ENCODE results near the gene PTGER2.

Gene PTGER2

DNA sequence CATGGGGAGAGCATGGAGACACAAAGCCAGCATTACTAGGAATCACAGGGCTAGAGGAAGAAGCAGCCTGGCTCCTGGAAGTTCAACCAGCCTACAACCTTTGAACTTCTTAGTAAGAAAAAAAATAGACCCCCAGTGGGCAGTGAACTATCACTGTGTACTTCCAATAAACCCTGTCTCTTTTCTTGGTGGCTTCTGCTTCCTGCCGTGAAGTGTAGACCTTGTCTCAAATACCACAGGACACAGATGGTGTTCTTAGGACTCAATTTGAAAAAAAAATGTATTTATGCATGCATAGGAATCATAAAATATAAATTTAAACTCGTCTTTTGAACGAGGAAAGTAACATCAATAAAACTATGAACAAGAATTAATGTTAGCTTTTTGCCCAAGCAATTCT, 3.6 kb upstream of the PTGER2 start:
- no peak for TF ChIP-seq CTCF (IDR thresholded peaks at IDR 0.05; ENCODE audit: control insufficient read depth, insufficient read depth, low read depth, low read length, missing control alignments)
- no peak overlapping the region for H3K4me3 ChIP-seq (ENCODE audit: control insufficient read depth, low read depth, low read length)
- no peak for DNase-seq (ENCODE audit: low read depth)

GRCh38 chr14:52312931-52313355, 1.2 kb upstream of the PTGER2 start:
- H3K4me3 ChIP-seq (ENCODE audit: control insufficient read depth, low read depth, low read length), result no peak overlapping the region
- no peak for DNase-seq (ENCODE audit: low read depth)

GRCh38 chr14:52313462-52313861, 650 bp upstream of the PTGER2 start:
- no peak for TF ChIP-seq CTCF (IDR thresholded peaks at IDR 0.05; ENCODE audit: control insufficient read depth, insufficient read depth, low read depth, low read length, missing control alignments)
- H3K4me3 ChIP-seq (ENCODE audit: control insufficient read depth, low read depth, low read length), result peak overlapping the region; percentile 77
- no peak for DNase-seq (ENCODE audit: low read depth)

More at GRCh38 chr14:52312931-52313355, 1.2 kb upstream of the PTGER2 start:
- no peak for TF ChIP-seq CTCF (IDR thresholded peaks at IDR 0.05; ENCODE audit: control insufficient read depth, insufficient read depth, low read depth, low read length, missing control alignments)

DNA sequence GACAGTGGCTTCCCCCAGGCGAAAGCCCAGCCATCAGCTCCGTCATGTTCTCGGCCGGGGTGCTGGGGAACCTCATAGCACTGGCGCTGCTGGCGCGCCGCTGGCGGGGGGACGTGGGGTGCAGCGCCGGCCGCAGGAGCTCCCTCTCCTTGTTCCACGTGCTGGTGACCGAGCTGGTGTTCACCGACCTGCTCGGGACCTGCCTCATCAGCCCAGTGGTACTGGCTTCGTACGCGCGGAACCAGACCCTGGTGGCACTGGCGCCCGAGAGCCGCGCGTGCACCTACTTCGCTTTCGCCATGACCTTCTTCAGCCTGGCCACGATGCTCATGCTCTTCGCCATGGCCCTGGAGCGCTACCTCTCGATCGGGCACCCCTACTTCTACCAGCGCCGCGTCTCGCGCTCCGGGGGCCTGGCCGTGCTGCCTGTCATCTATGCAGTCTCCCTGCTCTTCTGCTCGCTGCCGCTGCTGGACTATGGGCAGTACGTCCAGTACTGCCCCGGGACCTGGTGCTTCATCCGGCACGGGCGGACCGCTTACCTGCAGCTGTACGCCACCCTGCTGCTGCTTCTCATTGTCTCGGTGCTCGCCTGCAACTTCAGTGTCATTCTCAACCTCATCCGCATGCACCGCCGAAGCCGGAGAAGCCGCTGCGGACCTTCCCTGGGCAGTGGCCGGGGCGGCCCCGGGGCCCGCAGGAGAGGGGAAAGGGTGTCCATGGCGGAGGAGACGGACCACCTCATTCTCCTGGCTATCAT, 663 bp downstream of the PTGER2 start:
- DNase-seq (ENCODE audit: low read depth), result no peak
- TF ChIP-seq CTCF (IDR thresholded peaks at IDR 0.05; ENCODE audit: control insufficient read depth, insufficient read depth, low read depth, low read length, missing control alignments), result no peak
- peak overlapping the region; percentile 77 for H3K4me3 ChIP-seq (ENCODE audit: control insufficient read depth, low read depth, low read length)

GRCh38 chr14:52315355-52315718, 1.2 kb downstream of the PTGER2 start:
- no peak overlapping the region; the same call in 1 of the 2 replicates for H3K4me3 ChIP-seq (ENCODE audit: control insufficient read depth, low read depth, low read length)
- TF ChIP-seq CTCF (IDR thresholded peaks at IDR 0.05; ENCODE audit: control insufficient read depth, insufficient read depth, low read depth, low read length, missing control alignments), result no peak

GRCh38 chr14:52318062-52318461, 4.0 kb downstream of the PTGER2 start:
- TF ChIP-seq CTCF (IDR thresholded peaks at IDR 0.05; ENCODE audit: control insufficient read depth, insufficient read depth, low read depth, low read length, missing control alignments), result no peak
- H3K4me3 ChIP-seq (ENCODE audit: control insufficient read depth, low read depth, low read length), result no peak overlapping the region
- no peak for DNase-seq (ENCODE audit: low read depth)

More at GRCh38 chr14:52315355-52315718, 1.2 kb downstream of the PTGER2 start:
- no peak for DNase-seq (ENCODE audit: low read depth)

Data from AG09309 (cell line).